MV-4-11 (cell line): Measurements from ENCODE around the gene PRR19.
A peak's percentile ranks its signal among the peaks of the same experiment; 100 is the strongest.

ENCODE experiments used
- DNase-seq: peaks from one replicate; lab custom pipeline; 2025; lab: John Stamatoyannopoulos, UW

The PRR19 gene

GRCh38 chr19:42283188-42284065 lies 18.5 kb upstream of the PRR19 start:
- peak; percentile 92 for DNase-seq

GRCh38 chr19:42284066-42284501 lies 17.8 kb upstream of the PRR19 start:
- peak; percentile 70 for DNase-seq

- no peak for DNase-seq
Observed at GRCh38 chr19:42284591-42285341, 17.2 kb upstream of the PRR19 start.

- DNase-seq = peak; percentile 55
Observed at GRCh38 chr19:42285541-42285941, 16.4 kb upstream of the PRR19 start.

- no peak for DNase-seq
Observed at GRCh38 chr19:42285988-42286348, 16.0 kb upstream of the PRR19 start.

- peak; percentile 16 for DNase-seq
Observed at GRCh38 chr19:42286349-42287016, 15.4 kb upstream of the PRR19 start.

- no peak for DNase-seq
Observed at GRCh38 chr19:42287017-42287826, 14.7 kb upstream of the PRR19 start.

- no peak for DNase-seq
Observed at GRCh38 chr19:42287827-42288107, 14.2 kb upstream of the PRR19 start.

GRCh38 chr19:42288387-42288786 lies 13.5 kb upstream of the PRR19 start:
- peak; percentile 89 for DNase-seq

GRCh38 chr19:42288881-42289555 lies 12.9 kb upstream of the PRR19 start:
- no peak for DNase-seq

- DNase-seq = no peak
Observed at GRCh38 chr19:42289556-42290041, 12.3 kb upstream of the PRR19 start.

GRCh38 chr19:42290136-42290522 lies 11.8 kb upstream of the PRR19 start:
- no peak for DNase-seq

GRCh38 chr19:42290523-42291434 lies 11.2 kb upstream of the PRR19 start:
- peak; percentile 33 for DNase-seq

GRCh38 chr19:42291435-42291810 lies 10.5 kb upstream of the PRR19 start:
- DNase-seq = no peak

- no peak for DNase-seq
Observed at GRCh38 chr19:42292042-42292960, 9.6 kb upstream of the PRR19 start.

GRCh38 chr19:42292963-42293362 lies 9.0 kb upstream of the PRR19 start:
- DNase-seq = no peak

GRCh38 chr19:42293540-42293939 lies 8.4 kb upstream of the PRR19 start:
- no peak for DNase-seq

- DNase-seq = no peak
Observed at GRCh38 chr19:42293948-42294347, 8.0 kb upstream of the PRR19 start.

- no peak for DNase-seq
Observed at GRCh38 chr19:42294471-42295137, 7.3 kb upstream of the PRR19 start.
